ENCODE data around the gene FAM174A. TPM values are rescaled to one million over a fixed set of nuclear protein-coding genes. Genes with fewer than 3 reads are reported as not detected.

FAM174A gene
- total and polyA plus RNA-seq, 9 donors, result 8.4 to 61.8 (median 14.2) TPM

GRCh38 chr5:100505984-100506670, 29.0 kb upstream of the FAM174A start:
- intact Hi-C loops (cut with DNase I), result no loop called here
- Histone ChIP-seq H3K9me3 (no peaks in the 10 kb centered on the region), H3K36me3 (no peaks in the 10 kb centered on the region), H3K4me3 (no peak overlapping the region), H3K4me1 (ENCODE audit: insufficient read depth) (no peaks in the 10 kb centered on the region), H3K27ac (no peak overlapping the region), H3K27me3 (no peaks in the 10 kb centered on the region)
- no peak for TF ChIP-seq POLR2A (IDR thresholded peaks at IDR 0.05)
- TF ChIP-seq, protein P1, sequence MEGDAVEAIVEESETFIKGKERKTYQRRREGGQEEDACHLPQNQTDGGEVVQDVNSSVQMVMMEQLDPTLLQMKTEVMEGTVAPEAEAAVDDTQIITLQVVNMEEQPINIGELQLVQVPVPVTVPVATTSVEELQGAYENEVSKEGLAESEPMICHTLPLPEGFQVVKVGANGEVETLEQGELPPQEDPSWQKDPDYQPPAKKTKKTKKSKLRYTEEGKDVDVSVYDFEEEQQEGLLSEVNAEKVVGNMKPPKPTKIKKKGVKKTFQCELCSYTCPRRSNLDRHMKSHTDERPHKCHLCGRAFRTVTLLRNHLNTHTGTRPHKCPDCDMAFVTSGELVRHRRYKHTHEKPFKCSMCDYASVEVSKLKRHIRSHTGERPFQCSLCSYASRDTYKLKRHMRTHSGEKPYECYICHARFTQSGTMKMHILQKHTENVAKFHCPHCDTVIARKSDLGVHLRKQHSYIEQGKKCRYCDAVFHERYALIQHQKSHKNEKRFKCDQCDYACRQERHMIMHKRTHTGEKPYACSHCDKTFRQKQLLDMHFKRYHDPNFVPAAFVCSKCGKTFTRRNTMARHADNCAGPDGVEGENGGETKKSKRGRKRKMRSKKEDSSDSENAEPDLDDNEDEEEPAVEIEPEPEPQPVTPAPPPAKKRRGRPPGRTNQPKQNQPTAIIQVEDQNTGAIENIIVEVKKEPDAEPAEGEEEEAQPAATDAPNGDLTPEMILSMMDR (IDR thresholded peaks at IDR 0.05), result no peak
- no peak for TF ChIP-seq EP300 (IDR thresholded peaks at IDR 0.05)
- DNase-seq, result no peak
- 33 to 72% (median 70%) methylated on average over 1 of the region's 1 CpG for WGBS, 3 donors

DNA sequence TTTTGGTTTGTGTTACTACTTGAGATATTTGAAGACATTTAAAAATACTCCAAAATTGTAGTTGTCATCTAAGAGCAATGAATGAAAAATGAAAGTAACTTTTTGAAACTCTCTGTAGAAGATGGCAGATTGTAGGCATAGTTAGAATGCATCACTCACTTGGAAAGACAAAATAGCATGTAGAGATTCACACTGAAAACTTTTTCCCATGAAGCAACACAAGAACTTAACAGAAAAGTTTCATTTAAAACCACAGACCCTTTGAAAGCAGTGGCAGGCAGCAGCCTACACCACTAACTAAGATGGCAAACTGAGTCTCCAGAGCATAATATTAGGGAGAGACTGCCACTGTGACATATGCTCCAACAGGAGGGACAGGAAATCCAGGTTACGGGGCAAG, 18.9 kb upstream of the FAM174A start:
- H3K4me1 ChIP-seq (ENCODE audit: insufficient read depth), result no peaks in the 10 kb centered on the region
- TF ChIP-seq EP300 (IDR thresholded peaks at IDR 0.05), result no peak
- TF ChIP-seq POLR2A (IDR thresholded peaks at IDR 0.05), result no peak
- TF ChIP-seq, protein P1 (IDR thresholded peaks at IDR 0.05), result no peak
- no peaks in the 10 kb centered on the region for H3K9me3 ChIP-seq
- H3K4me3 ChIP-seq, result no peak overlapping the region
- intact Hi-C loops (cut with DNase I), result no loop called here
- H3K27me3 ChIP-seq, result no peaks in the 10 kb centered on the region
- DNase-seq, result no peak
- WGBS, 3 donors, result 95 to 100% (median 96%) methylated on average over 1 of the region's 1 CpG
- H3K36me3 ChIP-seq, result no peaks in the 10 kb centered on the region
- H3K27ac ChIP-seq, result no peak overlapping the region

- Histone ChIP-seq H3K4me3 (no peak overlapping the region), H3K9me3 (no peaks in the 10 kb centered on the region), H3K27ac (no peak overlapping the region), H3K27me3 (no peaks in the 10 kb centered on the region), H3K4me1 (ENCODE audit: insufficient read depth) (no peaks in the 10 kb centered on the region), H3K36me3 (no peaks in the 10 kb centered on the region)
- DNase-seq, result no peak
- TF ChIP-seq, protein P1 (IDR thresholded peaks at IDR 0.05), result no peak
- TF ChIP-seq POLR2A (IDR thresholded peaks at IDR 0.05), result no peak
- TF ChIP-seq EP300 (IDR thresholded peaks at IDR 0.05), result no peak
- 71 to 83% (median 78%) methylated on average over 5 of the region's 5 CpGs for WGBS, 3 donors
- intact Hi-C loops (cut with DNase I), result no loop called here
Observed at GRCh38 chr5:100517301-100517974, 17.7 kb upstream of the FAM174A start.

DNA sequence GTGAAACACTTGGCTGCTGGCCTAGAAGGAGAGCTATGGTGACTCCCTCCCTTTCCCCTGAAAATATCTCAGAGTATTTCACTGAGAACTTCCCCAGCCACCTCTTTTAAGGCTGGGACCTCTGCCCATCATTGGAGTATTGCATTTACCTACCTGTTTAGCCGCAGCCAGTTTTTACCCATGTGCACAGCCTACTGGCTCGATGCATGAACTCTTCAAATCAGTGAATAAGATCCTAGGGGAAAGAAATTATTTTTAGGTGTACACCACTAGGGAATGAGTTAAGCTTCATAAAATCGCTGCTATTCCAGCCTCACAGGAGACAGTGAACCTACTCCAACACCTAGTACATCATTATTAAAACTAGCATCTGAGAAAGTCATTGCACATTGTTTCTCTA, 16.8 kb upstream of the FAM174A start:
- no peak for DNase-seq
- Histone ChIP-seq H3K27ac (no peak overlapping the region), H3K27me3 (no peaks in the 10 kb centered on the region), H3K9me3 (no peaks in the 10 kb centered on the region), H3K4me1 (ENCODE audit: insufficient read depth) (no peaks in the 10 kb centered on the region), H3K36me3 (no peaks in the 10 kb centered on the region), H3K4me3 (no peak overlapping the region)
- TF ChIP-seq POLR2A (IDR thresholded peaks at IDR 0.05) (no peak), EP300 (IDR thresholded peaks at IDR 0.05) (no peak)
- TF ChIP-seq, protein P1 (IDR thresholded peaks at IDR 0.05), result no peak
- intact Hi-C loops (cut with DNase I), result no loop called here
- WGBS, 3 donors, result 83 to 93% (median 92%) methylated on average over 3 of the region's 3 CpGs

Measured in ovary (tissue), 9 donors.